ENCODE results near the gene FEM1A.
A peak's percentile ranks its signal among the peaks of the same experiment; 100 is the strongest.

FEM1A gene

GRCh38 chr19:4755459-4755858 lies 36.1 kb upstream of the FEM1A start:
- 93% methylated on average over 3 of the region's 7 CpGs; no CpG with 5 or more reads in 1 of the 2 experiments for WGBS, 2 experiments (ENCODE audit: insufficient coverage in 2 of 2)

GRCh38 chr19:4758082-4758481 lies 33.5 kb upstream of the FEM1A start:
- WGBS, 2 experiments (ENCODE audit: insufficient coverage in 2 of 2): 80 to 95% methylated on average over 3 to 4 of the region's 4 CpGs
- no peak overlapping the region for H3K4me3 ChIP-seq (ENCODE audit: extremely low read depth, insufficient read depth, low read length, poor library complexity, severe bottlenecking)
- no peaks in the 10 kb centered on the region for H3K9me3 ChIP-seq (ENCODE audit: control insufficient read depth, low read length)
- no peak overlapping the region for H3K27ac ChIP-seq (ENCODE audit: low read depth, low read length, severe bottlenecking)
- no peaks in the 10 kb centered on the region for H3K36me3 ChIP-seq (ENCODE audit: control insufficient read depth, insufficient read depth, low read length)
- H3K4me1 ChIP-seq (ENCODE audit: control insufficient read depth, insufficient read depth, low read length, poor library complexity, severe bottlenecking): peaks cover 3% of the 10 kb centered on the region

More at GRCh38 chr19:4755459-4755858, 36.1 kb upstream of the FEM1A start:
- no peaks in the 10 kb centered on the region for H3K36me3 ChIP-seq (ENCODE audit: control insufficient read depth, insufficient read depth, low read length)
- no peaks in the 10 kb centered on the region for H3K9me3 ChIP-seq (ENCODE audit: control insufficient read depth, low read length)
- peaks cover 3% of the 10 kb centered on the region for H3K4me1 ChIP-seq (ENCODE audit: control insufficient read depth, insufficient read depth, low read length, poor library complexity, severe bottlenecking)
- H3K27ac ChIP-seq (ENCODE audit: low read depth, low read length, severe bottlenecking): no peak overlapping the region
- H3K4me3 ChIP-seq (ENCODE audit: extremely low read depth, insufficient read depth, low read length, poor library complexity, severe bottlenecking): no peak overlapping the region

- Histone ChIP-seq H3K4me1 (ENCODE audit: control insufficient read depth, insufficient read depth, low read length, poor library complexity, severe bottlenecking) (peaks cover 3% of the 10 kb centered on the region), H3K36me3 (ENCODE audit: control insufficient read depth, insufficient read depth, low read length) (no peaks in the 10 kb centered on the region), H3K27ac (ENCODE audit: low read depth, low read length, severe bottlenecking) (no peak overlapping the region), H3K9me3 (ENCODE audit: control insufficient read depth, low read length) (no peaks in the 10 kb centered on the region), H3K4me3 (ENCODE audit: extremely low read depth, insufficient read depth, low read length, poor library complexity, severe bottlenecking) (no peak overlapping the region)
- 66 to 78% methylated on average over 1 to 2 of the region's 5 CpGs for WGBS, 2 experiments (ENCODE audit: insufficient coverage in 2 of 2)
These were observed 32.9 kb upstream of the FEM1A start for GRCh38 chr19:4758659-4759058.

- Histone ChIP-seq H3K4me1 (ENCODE audit: control insufficient read depth, insufficient read depth, low read length, poor library complexity, severe bottlenecking) (peaks cover 3% of the 10 kb centered on the region), H3K27ac (ENCODE audit: low read depth, low read length, severe bottlenecking) (no peak overlapping the region), H3K9me3 (ENCODE audit: control insufficient read depth, low read length) (no peaks in the 10 kb centered on the region), H3K36me3 (ENCODE audit: control insufficient read depth, insufficient read depth, low read length) (no peaks in the 10 kb centered on the region), H3K4me3 (ENCODE audit: extremely low read depth, insufficient read depth, low read length, poor library complexity, severe bottlenecking) (peak overlapping the region; percentile 25)
- WGBS, 2 experiments (ENCODE audit: insufficient coverage in 2 of 2): 3 to 8% methylated on average over 27 to 36 of the region's 53 CpGs
These were observed 31.9 kb upstream of the FEM1A start for GRCh38 chr19:4759388-4760284.

- 75 to 85% methylated on average over 5 to 6 of the region's 10 CpGs for WGBS, 2 experiments (ENCODE audit: insufficient coverage in 2 of 2)
- Histone ChIP-seq H3K36me3 (ENCODE audit: control insufficient read depth, insufficient read depth, low read length) (no peaks in the 10 kb centered on the region), H3K27ac (ENCODE audit: low read depth, low read length, severe bottlenecking) (no peak overlapping the region), H3K4me1 (ENCODE audit: control insufficient read depth, insufficient read depth, low read length, poor library complexity, severe bottlenecking) (peaks cover 3% of the 10 kb centered on the region), H3K9me3 (ENCODE audit: control insufficient read depth, low read length) (no peaks in the 10 kb centered on the region), H3K4me3 (ENCODE audit: extremely low read depth, insufficient read depth, low read length, poor library complexity, severe bottlenecking) (peak overlapping the region; percentile 25)
These were observed 31.3 kb upstream of the FEM1A start for GRCh38 chr19:4760285-4760650.

GRCh38 chr19:4763021-4763420 lies 28.5 kb upstream of the FEM1A start:
- Histone ChIP-seq H3K4me1 (ENCODE audit: control insufficient read depth, insufficient read depth, low read length, poor library complexity, severe bottlenecking) (peaks cover 3% of the 10 kb centered on the region), H3K9me3 (ENCODE audit: control insufficient read depth, low read length) (no peaks in the 10 kb centered on the region), H3K36me3 (ENCODE audit: control insufficient read depth, insufficient read depth, low read length) (no peaks in the 10 kb centered on the region), H3K4me3 (ENCODE audit: extremely low read depth, insufficient read depth, low read length, poor library complexity, severe bottlenecking) (no peak overlapping the region), H3K27ac (ENCODE audit: low read depth, low read length, severe bottlenecking) (no peak overlapping the region)
- 78 to 91% methylated on average over 4 of the region's 6 CpGs for WGBS, 2 experiments (ENCODE audit: insufficient coverage in 2 of 2)

- 76% methylated on average over 5 of the region's 5 CpGs for WGBS, 2 experiments (ENCODE audit: insufficient coverage in 2 of 2)
- no peak overlapping the region for H3K27ac ChIP-seq (ENCODE audit: low read depth, low read length, severe bottlenecking)
- peaks cover 3% of the 10 kb centered on the region for H3K4me1 ChIP-seq (ENCODE audit: control insufficient read depth, insufficient read depth, low read length, poor library complexity, severe bottlenecking)
These were observed 27.2 kb upstream of the FEM1A start for GRCh38 chr19:4764393-4764660.

GRCh38 chr19:4768934-4769777 lies 22.4 kb upstream of the FEM1A start:
- no peak overlapping the region for H3K27ac ChIP-seq (ENCODE audit: low read depth, low read length, severe bottlenecking)
- no peak overlapping the region for H3K4me3 ChIP-seq (ENCODE audit: extremely low read depth, insufficient read depth, low read length, poor library complexity, severe bottlenecking)
- H3K4me1 ChIP-seq (ENCODE audit: control insufficient read depth, insufficient read depth, low read length, poor library complexity, severe bottlenecking): no peaks in the 10 kb centered on the region
- H3K9me3 ChIP-seq (ENCODE audit: control insufficient read depth, low read length): no peaks in the 10 kb centered on the region
- 9 to 18% methylated on average over 33 of the region's 37 CpGs for WGBS, 2 experiments (ENCODE audit: insufficient coverage in 2 of 2)
- H3K36me3 ChIP-seq (ENCODE audit: control insufficient read depth, insufficient read depth, low read length): no peaks in the 10 kb centered on the region

More at GRCh38 chr19:4764393-4764660, 27.2 kb upstream of the FEM1A start:
- no peaks in the 10 kb centered on the region for H3K9me3 ChIP-seq (ENCODE audit: control insufficient read depth, low read length)
- no peak overlapping the region for H3K4me3 ChIP-seq (ENCODE audit: extremely low read depth, insufficient read depth, low read length, poor library complexity, severe bottlenecking)
- H3K36me3 ChIP-seq (ENCODE audit: control insufficient read depth, insufficient read depth, low read length): no peaks in the 10 kb centered on the region

GRCh38 chr19:4772566-4772965 lies 19.0 kb upstream of the FEM1A start:
- H3K27ac ChIP-seq (ENCODE audit: low read depth, low read length, severe bottlenecking): no peak overlapping the region
- no peak overlapping the region for H3K4me3 ChIP-seq (ENCODE audit: extremely low read depth, insufficient read depth, low read length, poor library complexity, severe bottlenecking)

GRCh38 chr19:4773047-4773640 lies 18.4 kb upstream of the FEM1A start:
- 63 to 75% methylated on average over 8 to 9 of the region's 9 CpGs for WGBS, 2 experiments (ENCODE audit: insufficient coverage in 2 of 2)
- Histone ChIP-seq H3K4me3 (ENCODE audit: extremely low read depth, insufficient read depth, low read length, poor library complexity, severe bottlenecking) (no peak overlapping the region), H3K36me3 (ENCODE audit: control insufficient read depth, insufficient read depth, low read length) (no peaks in the 10 kb centered on the region), H3K27ac (ENCODE audit: low read depth, low read length, severe bottlenecking) (no peak overlapping the region), H3K9me3 (ENCODE audit: control insufficient read depth, low read length) (no peaks in the 10 kb centered on the region), H3K4me1 (ENCODE audit: control insufficient read depth, insufficient read depth, low read length, poor library complexity, severe bottlenecking) (no peaks in the 10 kb centered on the region)

More at GRCh38 chr19:4772566-4772965, 19.0 kb upstream of the FEM1A start:
- WGBS, 2 experiments (ENCODE audit: insufficient coverage in 2 of 2): 73% methylated on average over 2 of the region's 2 CpGs; no CpG with 5 or more reads in 1 of the 2 experiments
- Histone ChIP-seq H3K36me3 (ENCODE audit: control insufficient read depth, insufficient read depth, low read length) (no peaks in the 10 kb centered on the region), H3K4me1 (ENCODE audit: control insufficient read depth, insufficient read depth, low read length, poor library complexity, severe bottlenecking) (no peaks in the 10 kb centered on the region), H3K9me3 (ENCODE audit: control insufficient read depth, low read length) (no peaks in the 10 kb centered on the region)

Data from mesodermal cell (in vitro differentiated cells).